ENCODE results near the gene A2M.
"Not testable (repeated sequence)": the region's sequence is repeated elsewhere in the genome, so short reads cannot be mapped to it uniquely, and the experiment has no call there.

Gene A2M

DNA sequence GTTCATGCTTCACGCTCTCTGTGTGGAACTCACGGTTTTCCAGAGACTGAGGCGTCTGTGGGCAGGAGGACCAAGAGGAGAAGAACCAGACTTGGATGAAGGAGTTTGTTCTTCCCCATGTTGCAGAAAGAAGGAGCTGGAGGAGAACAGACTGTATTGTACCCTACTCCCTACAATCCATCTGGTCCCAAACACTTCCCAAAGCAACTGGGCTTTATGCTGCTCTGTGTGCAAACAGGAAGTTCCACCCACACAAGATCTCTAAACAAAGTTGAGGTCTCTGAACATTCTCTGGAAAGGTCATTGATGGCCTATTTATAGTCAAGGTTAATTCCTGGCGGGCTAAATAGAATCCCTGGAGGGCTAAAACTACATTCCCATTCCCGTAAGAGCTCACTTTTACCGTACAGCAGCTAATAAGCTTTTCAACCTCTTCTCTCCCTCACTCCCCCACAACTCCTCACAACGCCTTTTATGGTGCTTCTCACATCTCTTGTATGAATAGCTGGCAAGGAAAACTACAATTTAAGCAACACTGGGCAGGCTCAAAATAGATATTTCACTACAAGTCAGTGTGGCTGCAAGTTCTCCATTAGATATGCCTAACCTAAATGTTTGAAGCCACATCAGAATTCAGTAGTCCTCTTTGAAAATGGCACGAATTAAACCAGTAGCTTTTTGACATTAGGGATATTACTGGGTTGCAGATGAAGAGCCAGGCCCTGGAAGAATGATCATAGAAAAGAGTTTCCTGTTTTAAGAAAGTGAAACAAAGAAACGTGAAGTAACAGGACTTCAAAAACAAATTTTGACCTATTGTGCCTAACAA is at the start of gene A2M:
Gene A2M, minus strand, starts transcription at position 189 of the 829 bp plus-strand sequence. Its CDS starts 70 bp downstream, at position 119.
- DNase-seq, result no peak

GRCh38 chr12:9163392-9163791 is 47.7 kb upstream of the A2M start:
- no peak for DNase-seq

GRCh38 chr12:9156119-9156518 is 40.4 kb upstream of the A2M start:
- DNase-seq, result no peak

GRCh38 chr12:9149372-9149771 is 33.7 kb upstream of the A2M start:
- no peak for DNase-seq

DNA sequence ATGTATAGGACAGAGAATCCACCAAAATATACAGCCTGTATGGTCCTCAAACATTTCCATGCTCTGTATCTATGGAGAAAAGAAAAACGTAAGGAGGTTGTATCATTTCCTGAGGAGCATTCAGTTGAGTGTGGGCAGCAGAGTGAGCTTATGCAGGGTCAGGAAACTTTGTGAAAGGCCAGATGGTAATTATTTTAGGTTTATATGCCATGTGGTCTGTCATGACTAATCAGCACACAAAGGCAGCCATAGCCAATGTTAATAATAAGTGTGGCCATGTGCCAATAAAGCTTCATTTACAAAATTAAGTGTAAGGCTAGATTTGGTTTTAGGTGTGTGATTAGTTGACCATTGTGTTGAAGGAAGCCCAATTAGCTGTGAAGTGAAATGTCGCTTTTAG is 33.2 kb upstream of the A2M start:
- no peak for DNase-seq

DNA sequence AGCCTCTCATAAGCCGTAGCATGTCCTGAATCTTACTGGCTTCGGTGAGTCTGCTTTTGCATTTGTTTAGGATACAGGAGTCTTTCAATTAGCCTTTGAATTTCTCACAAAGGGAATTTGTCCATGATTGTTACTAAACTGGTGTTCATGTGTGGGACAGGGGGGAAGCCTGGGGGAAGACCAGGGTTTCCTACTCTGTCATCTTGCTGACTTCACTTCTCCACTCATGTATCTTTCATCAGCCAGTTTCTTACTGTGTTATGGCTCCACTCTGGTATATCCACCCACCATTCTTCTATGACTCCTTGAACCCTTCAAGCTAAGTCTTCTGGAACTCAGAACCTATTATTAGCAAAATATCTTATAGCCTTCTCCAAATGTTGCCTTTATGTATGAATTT is 31.7 kb upstream of the A2M start:
- DNase-seq, result no peak

- DNase-seq, result no peak
These were observed 29.0 kb upstream of the A2M start for GRCh38 chr12:9144730-9145106.

DNA sequence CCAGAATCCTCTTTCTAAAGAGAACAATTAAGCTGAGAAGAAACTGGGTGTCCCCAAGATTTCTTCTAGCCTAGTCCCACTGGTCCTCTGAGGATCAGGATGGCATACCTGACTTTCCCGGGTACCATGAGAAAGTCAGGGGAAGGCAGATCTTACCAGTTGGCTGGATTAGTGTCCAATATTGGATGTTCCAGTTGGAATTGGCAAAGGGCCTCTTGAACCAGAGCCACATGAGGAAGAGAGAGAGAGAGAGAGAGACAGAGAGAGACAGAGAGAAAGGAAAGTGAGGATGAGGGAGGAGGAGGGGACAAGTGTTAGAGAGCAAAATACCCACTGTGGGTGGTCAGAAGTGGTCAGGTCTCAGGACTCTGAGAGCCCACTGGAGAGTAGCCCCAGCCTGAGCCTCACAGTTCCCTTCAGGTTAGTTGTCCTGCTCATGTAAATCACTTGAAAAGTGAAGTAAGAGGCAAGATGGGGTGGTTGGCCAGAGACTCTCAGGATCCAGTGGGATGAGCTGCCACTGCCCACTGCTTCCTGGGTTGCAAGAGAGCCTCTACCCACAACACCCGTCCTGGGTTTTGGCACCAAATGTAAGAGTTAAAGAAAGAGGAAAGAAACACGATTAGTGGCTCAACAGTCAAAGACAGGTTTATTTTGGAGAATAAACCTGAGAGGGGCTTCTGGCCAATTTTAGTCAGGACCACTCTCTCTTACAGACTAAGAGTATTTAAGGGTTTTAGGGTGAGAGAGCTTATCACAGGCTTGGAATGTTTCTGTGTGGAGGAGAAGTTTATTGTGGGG is 28.4 kb upstream of the A2M start:
- no peak for DNase-seq

DNA sequence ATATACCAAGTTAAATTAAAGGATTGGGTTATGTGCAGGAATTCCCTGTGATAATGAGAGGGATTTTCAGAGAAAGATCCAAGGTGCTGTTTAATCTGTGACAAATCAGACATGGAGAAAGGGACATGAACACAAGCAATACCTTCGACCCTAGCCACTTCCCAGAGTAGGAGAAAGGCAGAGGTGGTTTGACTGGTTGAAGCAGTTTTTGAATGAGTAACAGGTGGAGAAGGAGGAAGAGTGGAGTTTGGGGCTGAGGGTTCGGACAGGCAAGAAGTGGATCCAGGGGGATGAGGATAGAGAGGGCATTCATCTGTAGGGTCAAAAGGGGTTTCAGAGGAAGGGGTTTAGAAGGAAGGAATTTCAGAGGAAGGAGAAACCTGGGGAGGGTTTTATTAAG is 27.4 kb upstream of the A2M start:
- no peak for DNase-seq

GRCh38 chr12:9139588-9140290 is 24.0 kb upstream of the A2M start:
- DNase-seq, result not testable (repeated sequence)

DNA sequence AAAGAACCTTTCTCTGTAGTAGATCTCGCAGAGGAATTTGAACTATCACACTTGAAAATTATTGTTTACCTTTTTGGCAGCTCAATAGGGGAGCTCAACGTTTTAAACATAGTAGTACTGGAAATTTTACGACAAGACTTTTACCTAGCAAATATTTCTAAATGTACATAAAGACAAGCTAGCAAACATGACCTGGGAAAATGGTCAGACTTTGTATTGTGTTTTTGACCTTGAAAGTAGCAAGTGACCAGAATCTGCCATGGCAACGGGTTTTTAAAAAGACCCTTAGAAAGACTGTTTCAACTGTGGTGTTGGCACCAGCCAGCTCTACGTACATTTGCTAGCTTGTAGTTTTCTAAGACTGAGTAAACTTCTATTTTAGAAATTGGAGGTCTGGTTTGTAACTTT is 20.2 kb upstream of the A2M start:
- no peak for DNase-seq

DNA sequence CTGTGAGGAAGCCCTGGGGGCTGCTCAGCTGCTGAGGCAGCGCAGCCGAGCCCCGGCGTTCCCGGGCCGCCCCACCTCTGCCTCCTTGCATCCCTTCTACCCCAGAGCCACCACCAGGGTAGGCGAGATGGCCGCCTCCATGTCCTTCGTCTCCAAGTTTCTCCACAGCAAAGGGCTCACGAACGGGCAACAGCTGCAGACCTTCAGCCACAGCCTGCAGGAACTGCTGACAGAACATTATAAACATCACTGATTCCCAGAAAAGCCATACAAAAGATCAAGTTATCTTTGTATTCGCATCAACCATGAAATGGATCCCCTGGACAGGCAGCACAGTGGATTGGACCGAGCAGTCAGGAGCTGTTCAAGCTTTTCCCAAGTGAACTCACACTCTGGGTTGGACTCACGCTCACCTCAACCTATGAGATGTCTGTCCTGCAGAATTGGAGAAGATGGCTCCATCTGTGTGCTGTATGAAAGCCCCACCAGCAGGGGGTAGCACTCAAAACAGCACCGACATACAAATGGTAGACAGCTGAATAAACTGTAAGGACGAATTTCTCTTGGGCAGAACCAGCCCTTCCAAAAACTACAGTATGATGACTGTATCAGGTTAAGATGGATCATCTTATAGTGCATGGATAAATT is 19.4 kb upstream of the A2M start:
- peak in 1 of 2 experiments; percentile 28 for DNase-seq

DNA sequence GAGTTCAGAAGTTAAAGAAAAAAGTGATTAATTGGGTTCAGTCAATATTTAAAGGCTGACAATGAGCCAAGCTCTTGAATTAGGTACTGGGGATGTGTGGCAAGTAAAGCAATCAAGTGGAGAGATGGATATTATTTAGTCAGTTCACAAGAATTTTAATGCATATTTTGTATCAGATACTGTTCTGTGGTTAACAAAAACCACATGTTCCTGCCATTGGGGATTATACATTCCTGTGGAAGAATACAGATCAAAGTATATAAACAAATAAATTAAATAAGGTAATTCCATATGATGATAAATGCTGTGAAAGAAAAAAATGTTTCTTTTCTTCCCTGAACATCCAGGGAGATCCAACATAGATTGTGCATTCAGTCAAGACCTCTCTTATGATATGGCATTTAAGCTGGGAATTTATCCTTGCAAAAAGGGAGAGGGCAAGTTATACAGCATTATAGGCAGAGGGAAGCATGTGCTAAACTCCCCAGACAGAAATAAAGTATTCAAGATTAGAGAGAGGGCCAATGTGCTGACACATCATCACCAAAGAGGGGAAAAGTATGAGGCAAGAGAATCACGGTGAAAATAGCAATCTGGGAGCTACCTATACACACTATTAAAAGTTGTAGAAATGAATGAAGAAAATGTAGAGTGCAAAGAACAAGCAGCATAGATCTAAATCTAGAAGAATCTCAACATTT is 17.6 kb upstream of the A2M start:
- DNase-seq, result no peak

GRCh38 chr12:9132008-9132535 is 16.4 kb upstream of the A2M start:
- DNase-seq, result no peak

DNA sequence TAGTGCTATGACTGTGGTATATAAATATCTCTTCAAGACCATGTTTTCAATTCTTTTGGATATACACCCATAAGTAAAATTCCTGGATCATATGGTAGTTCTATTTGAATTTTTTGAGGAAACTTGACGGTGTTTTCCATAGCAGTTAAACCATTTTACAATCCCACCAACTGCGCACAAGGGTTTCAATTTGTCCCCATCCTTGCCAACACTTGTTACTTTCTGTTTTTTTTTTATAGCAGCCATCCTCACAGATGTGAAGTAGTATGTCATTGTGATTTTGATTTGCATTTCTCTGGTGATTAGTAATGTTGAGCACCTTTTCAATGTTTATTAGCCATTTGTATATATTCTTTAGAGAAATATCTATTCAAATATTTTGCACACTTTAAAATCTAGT is 14.5 kb upstream of the A2M start:
- no peak for DNase-seq

DNA sequence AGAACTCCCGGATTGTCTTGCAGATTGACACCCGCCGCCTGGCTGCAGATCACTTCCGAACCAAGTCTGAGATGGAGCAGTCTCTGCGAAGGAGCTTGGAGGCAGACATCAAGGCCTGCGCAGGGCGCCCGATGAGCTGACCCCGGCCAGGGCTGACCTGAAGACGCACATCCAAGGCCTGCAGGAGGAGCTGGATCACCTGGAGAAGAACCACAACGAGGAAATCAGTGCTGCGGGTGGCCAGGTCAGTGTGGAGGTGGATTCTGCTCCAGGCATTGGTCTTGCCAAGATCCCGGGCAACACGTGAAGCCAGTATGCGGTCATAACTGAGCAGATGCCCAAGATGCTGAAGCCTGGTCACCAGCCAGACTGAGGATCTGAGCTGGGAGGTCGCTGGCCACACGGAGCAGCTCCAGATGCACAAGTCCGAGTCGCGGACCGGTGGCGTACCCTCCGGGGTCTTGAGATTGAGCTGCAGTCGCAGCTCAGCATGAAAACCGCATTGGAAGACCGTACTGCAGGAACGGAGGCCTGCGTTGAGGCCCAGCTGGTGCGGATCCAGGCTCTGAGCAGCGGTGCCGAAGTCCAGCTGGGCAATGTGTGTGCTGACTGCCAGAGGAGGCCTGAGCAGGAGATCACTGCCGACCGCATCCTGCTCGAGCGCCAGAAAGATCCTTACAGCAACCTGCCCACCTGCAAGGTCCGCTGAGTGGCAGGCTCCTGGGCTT is 12.4 kb upstream of the A2M start:
- no peak for DNase-seq

GRCh38 chr12:9127484-9127883 is 11.8 kb upstream of the A2M start:
- DNase-seq, result no peak

DNA sequence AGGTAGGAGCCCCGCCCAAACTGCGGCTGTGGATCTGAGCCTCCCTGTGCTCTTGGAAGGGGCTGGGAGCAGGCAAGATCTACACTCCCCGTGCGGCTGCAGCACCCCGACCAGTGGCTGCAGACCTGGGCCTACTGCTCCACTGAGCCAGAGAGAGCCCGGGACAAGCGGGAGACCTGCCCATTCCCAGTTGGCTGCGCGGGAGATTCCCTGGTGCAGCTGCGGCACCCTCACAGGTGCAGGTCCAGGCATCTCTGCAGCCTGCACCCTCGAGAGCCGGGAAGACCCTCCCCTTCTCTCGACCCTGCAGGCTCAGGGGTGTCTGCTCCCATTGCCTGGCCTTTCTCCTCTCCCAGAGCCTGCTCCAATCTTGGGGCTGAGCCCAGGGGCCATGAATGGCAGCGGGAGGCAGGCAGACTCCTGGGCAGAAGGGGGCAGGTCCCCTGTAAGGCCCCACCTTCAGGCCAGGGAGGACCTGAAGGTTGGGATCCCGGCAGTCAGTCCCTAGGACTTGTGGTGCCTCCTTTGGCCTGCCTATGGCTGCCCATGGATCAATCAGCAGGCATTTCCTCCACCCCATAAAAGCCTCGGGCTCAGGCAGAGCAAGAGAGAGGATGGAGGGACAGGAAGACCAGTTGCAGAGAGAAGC is 8.8 kb upstream of the A2M start:
- no peak for DNase-seq

DNA sequence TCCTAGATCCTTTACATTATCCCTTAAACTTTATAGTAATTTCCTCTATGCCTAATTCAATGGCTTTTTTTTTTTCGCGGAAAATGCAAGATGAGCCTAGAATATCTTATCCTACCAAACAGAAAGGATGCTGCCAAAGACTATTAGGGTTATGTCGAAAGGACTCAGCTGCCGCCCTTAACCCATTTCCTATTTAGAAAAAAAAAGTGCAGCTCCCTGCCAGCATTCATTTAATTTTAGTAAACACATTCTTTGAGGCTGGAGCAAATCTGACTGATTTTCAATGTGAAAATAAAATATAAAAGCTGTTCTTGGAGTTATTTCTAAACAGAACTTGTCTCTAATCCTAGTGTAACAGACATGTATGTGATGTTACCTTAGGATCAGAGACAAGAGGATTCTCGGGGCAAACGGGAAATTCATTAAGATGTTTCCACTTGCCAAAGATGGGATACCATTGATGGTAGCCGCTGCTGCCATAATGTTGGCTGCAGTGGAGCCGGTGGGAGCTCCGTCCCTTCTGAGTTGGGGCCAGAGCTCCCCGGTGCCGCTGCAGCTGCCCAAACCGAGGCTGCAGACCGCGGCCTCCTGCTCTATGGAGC is 8.2 kb upstream of the A2M start:
- no peak for DNase-seq

- no peak for DNase-seq
These were observed 6.4 kb upstream of the A2M start for GRCh38 chr12:9122091-9122609.
